Central memory CD4-positive, alpha-beta T cell (primary cell): ENCODE results near the gene MTHFD1L.

Experiments
- DNase-seq: peaks from one replicate; pipeline ENCODE4 v3.0.0; 2022

MTHFD1L gene

GRCh38 chr6:151128763-151129370 is 263.4 kb downstream of the MTHFD1L start:
- no peak for DNase-seq

GRCh38 chr6:151130329-151130728 is 264.8 kb downstream of the MTHFD1L start:
- DNase-seq: no peak

DNA sequence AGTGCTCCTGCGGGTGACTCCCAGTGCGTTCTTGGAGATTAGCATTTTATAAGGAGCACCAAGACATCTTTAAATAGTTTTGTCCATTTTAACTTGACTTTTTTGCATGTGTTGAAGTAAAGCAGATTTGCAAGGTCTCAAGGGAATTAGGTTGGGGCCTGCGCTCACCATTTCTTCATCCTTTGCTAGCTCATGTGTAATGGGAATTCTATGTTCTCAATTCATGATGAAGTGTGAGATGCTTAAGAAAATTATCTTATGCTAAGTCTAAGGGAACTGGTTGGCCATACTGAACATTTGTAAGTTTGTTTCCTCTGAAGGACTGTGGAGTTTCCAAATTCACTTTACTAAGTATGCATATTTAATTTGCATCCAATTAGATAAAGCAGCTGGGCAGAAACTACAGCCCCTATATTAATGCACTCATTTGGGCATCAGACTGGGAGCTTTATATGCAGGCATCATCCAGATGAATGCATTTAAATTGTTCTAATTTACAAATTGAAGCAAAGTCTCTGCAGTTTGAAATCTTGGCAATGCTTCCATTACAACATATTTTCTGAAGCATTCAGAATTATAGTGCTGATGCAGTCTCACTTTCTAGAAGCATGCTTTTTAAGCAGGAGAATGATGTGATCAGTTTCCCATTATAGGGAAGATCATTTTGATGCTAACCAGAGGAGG is 266.0 kb downstream of the MTHFD1L start:
- DNase-seq: no peak

GRCh38 chr6:151136141-151136755 is 270.7 kb downstream of the MTHFD1L start:
- DNase-seq: no peak

DNA sequence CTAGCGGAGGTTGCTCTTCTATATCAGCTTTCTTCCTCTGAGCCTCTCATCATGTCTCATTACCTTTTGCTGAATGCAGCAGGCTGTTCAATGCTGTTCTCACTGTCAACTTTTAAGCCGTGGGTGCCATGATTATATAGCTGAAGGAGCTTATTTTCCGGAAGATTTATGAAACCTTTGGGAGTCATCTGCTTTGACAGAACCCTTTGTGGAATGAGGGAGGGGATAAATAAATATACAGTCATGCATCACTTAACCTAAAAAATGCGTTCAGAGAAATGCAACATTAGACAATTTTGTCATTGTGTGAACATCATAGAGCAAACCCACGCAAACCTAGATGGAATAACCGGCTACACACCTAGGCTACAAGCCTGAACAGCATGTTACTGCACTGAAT is 272.0 kb downstream of the MTHFD1L start:
- no peak for DNase-seq

DNA sequence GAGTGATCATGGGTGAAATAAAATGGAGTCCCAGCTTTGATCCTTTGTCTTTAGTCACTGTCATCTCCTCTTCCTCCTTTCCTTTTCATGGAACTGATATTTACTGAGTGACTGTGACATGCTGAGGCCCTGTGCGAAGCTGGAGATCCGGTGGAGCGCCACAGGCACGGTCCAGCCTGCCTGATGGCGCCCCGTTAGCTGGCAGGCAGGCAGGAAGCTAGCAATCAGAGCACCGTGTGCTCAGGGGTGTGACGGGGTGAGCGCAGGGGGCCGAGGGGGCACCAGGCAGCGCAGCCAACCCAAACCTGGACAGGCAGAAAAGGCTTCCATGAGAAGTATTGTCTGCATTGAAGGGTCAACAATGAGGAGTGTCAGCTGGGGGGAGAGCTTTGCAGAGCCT is 274.0 kb downstream of the MTHFD1L start:
- DNase-seq: no peak

DNA sequence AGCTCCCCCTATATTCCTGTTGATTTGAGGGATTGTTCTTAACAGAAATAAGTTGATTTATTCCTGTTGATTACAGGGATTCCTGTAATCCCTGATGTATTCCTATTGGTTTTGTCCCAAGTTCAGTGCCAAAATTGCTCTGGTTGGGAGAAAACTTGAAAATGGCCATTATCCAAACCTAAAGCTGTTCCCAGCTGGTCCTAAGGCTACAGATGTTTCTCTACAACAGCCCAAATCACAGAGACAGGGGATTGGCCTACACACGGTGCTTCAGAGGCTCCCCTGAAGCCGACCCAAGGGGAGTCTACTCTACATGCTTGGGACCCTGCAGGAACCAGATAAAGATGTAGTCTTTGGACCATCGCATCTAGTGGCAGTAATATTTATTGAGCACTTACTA is 275.3 kb downstream of the MTHFD1L start:
- DNase-seq: no peak

GRCh38 chr6:151141685-151142084 is 276.2 kb downstream of the MTHFD1L start:
- no peak for DNase-seq

GRCh38 chr6:151142676-151143075 is 277.2 kb downstream of the MTHFD1L start:
- DNase-seq: no peak

GRCh38 chr6:151143337-151143736 is 277.8 kb downstream of the MTHFD1L start:
- no peak for DNase-seq

DNA sequence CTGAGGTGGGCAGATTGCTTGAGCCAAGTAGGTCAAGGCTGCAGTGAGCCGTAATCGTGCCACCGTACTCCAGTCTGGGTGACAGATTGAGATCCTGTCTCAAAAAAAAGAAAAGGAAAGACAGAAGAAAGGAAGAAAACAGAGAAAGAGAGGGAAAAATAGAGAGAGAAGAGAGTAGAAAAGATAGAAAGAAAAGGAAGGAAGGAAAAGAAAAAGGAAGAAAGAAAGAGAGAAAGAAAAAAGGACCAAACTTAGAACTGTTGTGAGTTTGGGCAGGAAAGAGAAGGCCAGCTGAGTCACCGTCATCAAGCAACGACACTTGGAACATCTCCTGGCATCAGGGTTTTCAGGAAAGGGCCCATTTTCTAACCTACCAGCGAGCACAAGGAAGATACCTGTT is 278.3 kb downstream of the MTHFD1L start:
- DNase-seq: no peak

GRCh38 chr6:151147118-151147832 is 281.8 kb downstream of the MTHFD1L start:
- DNase-seq: no peak

- no peak for DNase-seq
Observed at GRCh38 chr6:151148111-151148510, 282.6 kb downstream of the MTHFD1L start.

DNA sequence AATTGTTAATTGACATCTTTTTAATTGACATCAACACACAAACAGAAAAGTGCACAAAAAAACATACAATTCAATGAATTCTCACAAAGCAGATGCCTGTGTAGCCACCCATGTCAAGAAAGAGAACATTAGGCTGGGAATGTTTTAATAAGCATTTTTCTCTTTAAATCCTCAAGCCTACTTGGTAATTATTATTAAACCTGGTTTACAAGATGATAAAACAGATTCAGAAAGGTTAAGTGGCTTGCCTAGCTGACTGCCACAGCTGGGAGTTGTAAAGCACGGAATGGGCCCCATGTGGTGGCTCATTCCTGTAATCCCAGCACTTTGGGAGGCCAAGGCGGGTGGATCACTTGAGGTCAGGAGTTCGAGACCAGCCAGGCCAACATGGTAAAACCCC is 284.3 kb downstream of the MTHFD1L start:
- no peak for DNase-seq
